PC-3 (cell line): Measurements from ENCODE around the gene BRIP1. TPM values are rescaled to one million over a fixed set of nuclear protein-coding genes. Genes with fewer than 3 reads are reported as not detected.

Experiments
- ATAC-seq: fragments of 200-7000 bp; cut with Tn5 transposase; 2 replicates; pipeline ENCODE4 v1.9.1; 2020; ENCODE audit warnings: mild to moderate bottlenecking, moderate library complexity
- BruUV-seq: library from RNA; stranded (reverse); fragments of 400-500 nt; replicated peaks from 2 replicates; lab custom pipeline; 2021; lab: Mats Ljungman, UMichigan
- CTCF ChIA-PET: fragments of 300-600 bp; sonication (Branson Sonifier 250); formaldehyde crosslinking; loops from one replicate; lab custom pipeline; 2022; ENCODE audit warnings: antibody characterized with exemption; lab: Charles Lee
- POLR2A ChIA-PET: fragments of 300-600 bp; sonication (Branson Sonifier 250); formaldehyde crosslinking; loops from one replicate; lab custom pipeline; 2022; ENCODE audit warnings: antibody characterized with exemption; ENCODE audit not compliant: unreplicated experiment; lab: Charles Lee
- DNase-seq: peaks from one replicate; pipeline ENCODE4 v3.0.0-alpha.2; 2015
- H2AFZ ChIP-seq: fragments of 300-600 bp; sonication (generic); 2 replicates; pipeline ENCODE4 v1.6.0; 2016; ENCODE audit warnings: antibody characterized with exemption, low read length
- H3F3A ChIP-seq: fragments of 300-600 bp; sonication (generic); one replicate; pipeline ENCODE4 v1.6.0; 2017; ENCODE audit warnings: antibody characterized with exemption, low read length, control low read depth, mild to moderate bottlenecking; ENCODE audit not compliant: unreplicated experiment
- H3K27ac ChIP-seq: fragments of 300-600 bp; sonication (generic); 2 replicates; pipeline ENCODE4 v1.5.1; 2016; ENCODE audit warnings: mild to moderate bottlenecking, low read length
- H3K27me3 ChIP-seq: fragments of 300-600 bp; sonication (generic); 2 replicates; pipeline ENCODE4 v1.6.1; 2016; ENCODE audit warnings: low read length, mixed read lengths
- H3K36me3 ChIP-seq: fragments of 300-600 bp; sonication (generic); 2 replicates; pipeline ENCODE4 v1.6.1; 2016; ENCODE audit warnings: low read depth, mixed run types, low read length, mixed read lengths
- H3K4me1 ChIP-seq: fragments of 300-600 bp; sonication (generic); 2 replicates; pipeline ENCODE4 v1.5.1; 2016; ENCODE audit warnings: low read length; ENCODE audit not compliant: insufficient read depth
- H3K4me2 ChIP-seq: fragments of 300-600 bp; sonication (generic); 2 replicates; pipeline ENCODE4 v1.6.0; 2016; ENCODE audit warnings: low read length
- H3K4me3 ChIP-seq: fragments of 300-600 bp; sonication (generic); 2 replicates; pipeline ENCODE4 v1.5.1; 2016; ENCODE audit warnings: mild to moderate bottlenecking, low read length, mixed read lengths
- H3K79me2 ChIP-seq: fragments of 300-600 bp; sonication (generic); 2 replicates; pipeline ENCODE4 v1.6.1; 2017; ENCODE audit warnings: low read length, mixed read lengths
- H3K9ac ChIP-seq: fragments of 300-600 bp; sonication (generic); 2 replicates; pipeline ENCODE4 v1.6.0; 2016; ENCODE audit warnings: mild to moderate bottlenecking, low read length
- H3K9me2 ChIP-seq: fragments of 300-600 bp; sonication (generic); replicated peaks from 2 replicates; pipeline ENCODE4 v1.6.1; 2016; ENCODE audit warnings: mixed run types, low read length, mixed read lengths
- H3K9me3 ChIP-seq: fragments of 300-600 bp; sonication (generic); 2 replicates; pipeline ENCODE4 v1.6.1; 2016; ENCODE audit warnings: low read length, mixed read lengths
- H4K20me1 ChIP-seq: fragments of 300-600 bp; sonication (generic); 2 replicates; pipeline ENCODE4 v1.6.1; 2016; ENCODE audit warnings: low read length, mixed read lengths
- CTCF ChIP-seq: fragments of 300-600 bp; sonication (generic); conservative IDR thresholded peaks from 2 replicates; pipeline ENCODE4 v1.5.1; 2017; ENCODE audit warnings: antibody characterized with exemption, low read depth, mild to moderate bottlenecking, low read length
- EZH2 ChIP-seq: fragments of 300-600 bp; sonication (generic); IDR thresholded peaks from one replicate; pipeline ENCODE4 v1.6.1; 2017; ENCODE audit warnings: antibody characterized with exemption, mild to moderate bottlenecking, low read length; ENCODE audit not compliant: unreplicated experiment
- EZH2phosphoT487 ChIP-seq: fragments of 300-600 bp; sonication (generic); IDR thresholded peaks from 2 replicates; pipeline ENCODE4 v1.6.1; 2018; ENCODE audit warnings: mild to moderate bottlenecking, antibody characterized with exemption, low read length, borderline replicate concordance
- intact Hi-C: fragments of 100-400 bp; cut with micrococcal nuclease; formaldehyde crosslinking; loops from 2 replicates; pipeline ENCODE4 v1.9.0; 2023
- total RNA-seq: library from RNA; depleted of rRNA; stranded (reverse); fragments of >200 nt; gene quantifications from 2 replicates; pipeline ENCODE4 v1.2.3, GENCODE V29; 2014

Gene BRIP1
- total RNA-seq, 1 experiment from 2014 or later: 21.1 TPM

GRCh38 chr17:61642768-61643167 lies 220.6 kb downstream of the BRIP1 start:
- POLR2A ChIA-PET: no interaction called here

GRCh38 chr17:61641715-61642114 lies 221.6 kb downstream of the BRIP1 start:
- Histone ChIP-seq H2AFZ (no peak overlapping the region), H3K9ac (no peak overlapping the region), H3K9me2 (no peaks in the 10 kb centered on the region), H3K4me2 (no peak overlapping the region), H3K27me3 (no peaks in the 10 kb centered on the region), H3K27ac (no peak overlapping the region), H3K36me3 (no peaks in the 10 kb centered on the region), H3K4me3 (no peak overlapping the region), H3K4me1 (peaks cover 16% of the 10 kb centered on the region), H3K9me3 (no peaks in the 10 kb centered on the region), H3K79me2 (no peaks in the 10 kb centered on the region), H4K20me1 (no peaks in the 10 kb centered on the region), H3F3A (no peaks in the 10 kb centered on the region)
- ChIA-PET CTCF (no interaction called here), POLR2A (no interaction called here)
- TF ChIP-seq CTCF: no peak
- no peak for TF ChIP-seq EZH2
- TF ChIP-seq EZH2phosphoT487: no peak
- DNase-seq (no peak), ATAC-seq (no peak)
- intact Hi-C loops: no loop called here
- no TSS peak for BruUV-seq

More at GRCh38 chr17:61642768-61643167, 220.6 kb downstream of the BRIP1 start:
- no peak overlapping the region for H3K4me3 ChIP-seq
- no peaks in the 10 kb centered on the region for H3K79me2 ChIP-seq
- ATAC-seq: no peak
- H4K20me1 ChIP-seq: no peaks in the 10 kb centered on the region
- H3K9ac ChIP-seq: no peak overlapping the region
- no peak for TF ChIP-seq EZH2phosphoT487
- TF ChIP-seq EZH2: no peak
- no peak for TF ChIP-seq CTCF
- no peaks in the 10 kb centered on the region for H3F3A ChIP-seq
- no peak overlapping the region for H3K4me2 ChIP-seq
- peaks cover 20% of the 10 kb centered on the region for H3K4me1 ChIP-seq
- no peaks in the 10 kb centered on the region for H3K9me3 ChIP-seq
- no TSS peak for BruUV-seq
- H3K27ac ChIP-seq: no peak overlapping the region
- DNase-seq: no peak
- CTCF ChIA-PET: no interaction called here
- no peaks in the 10 kb centered on the region for H3K9me2 ChIP-seq
- no peaks in the 10 kb centered on the region for H3K36me3 ChIP-seq
- intact Hi-C loops: no loop called here
- H3K27me3 ChIP-seq: no peaks in the 10 kb centered on the region
- H2AFZ ChIP-seq: no peak overlapping the region

GRCh38 chr17:61641084-61641483 lies 222.2 kb downstream of the BRIP1 start:
- DNase-seq (no peak), ATAC-seq (no peak)
- CTCF ChIA-PET: interaction anchor here (0.6 kb wide), 1 partner anchor 475 kb away, joined by 4 read pairs; no protein-coding TSS in a partner anchor
- TF ChIP-seq EZH2 (no peak), CTCF (no peak), EZH2phosphoT487 (no peak)
- no TSS peak for BruUV-seq
- Histone ChIP-seq H3K4me2 (no peak overlapping the region), H2AFZ (no peak overlapping the region), H4K20me1 (no peaks in the 10 kb centered on the region), H3F3A (no peaks in the 10 kb centered on the region), H3K79me2 (no peaks in the 10 kb centered on the region), H3K27ac (no peak overlapping the region), H3K9ac (no peak overlapping the region), H3K36me3 (no peaks in the 10 kb centered on the region), H3K9me2 (no peaks in the 10 kb centered on the region), H3K4me3 (no peak overlapping the region), H3K27me3 (no peaks in the 10 kb centered on the region), H3K9me3 (no peaks in the 10 kb centered on the region), H3K4me1 (peaks cover 9% of the 10 kb centered on the region)
- POLR2A ChIA-PET: no interaction called here
- intact Hi-C loops: no loop called here
